HepG2 (cell line): ENCODE measurements around the gene PLS1. TPM values are rescaled to one million over a fixed set of nuclear protein-coding genes. Genes with fewer than 3 reads are reported as not detected.

Source experiments
- BHLHE40 ChIP-seq: IDR thresholded peaks from 2 replicates; pipeline ENCODE4 v1.6.1; 2011; ENCODE audit warnings: low read length, improper control_type of control experiment
- CEBPB ChIP-seq: IDR thresholded peaks from 2 replicates; pipeline ENCODE4 v1.6.1; 2011; ENCODE audit warnings: low read depth, low read length, improper control_type of control experiment, borderline replicate concordance
- CENPX ChIP-seq: sonication (generic); formaldehyde crosslinking; IDR thresholded peaks from 2 replicates; pipeline ENCODE4 v1.9.0; 2021; ENCODE audit warnings: mild to moderate bottlenecking, missing genetic modification reagents, moderate library complexity
- CHD2 ChIP-seq: IDR thresholded peaks from 2 replicates; pipeline ENCODE4 v1.6.1; 2011; ENCODE audit warnings: low read depth, low read length, improper control_type of control experiment
- CHD4 ChIP-seq: fragments of 200-600 bp; sonication (generic); IDR thresholded peaks from 2 replicates; pipeline ENCODE4 v1.7.0; 2017; ENCODE audit warnings: mild to moderate bottlenecking, low read length, borderline replicate concordance
- GTF2F1 ChIP-seq: fragments of 150-350 bp; IDR thresholded peaks from 2 replicates; pipeline ENCODE4 v1.6.1; 2014; ENCODE audit warnings: low read length
- MATR3 ChIP-seq: sonication (generic); formaldehyde crosslinking; IDR thresholded peaks from 2 replicates; pipeline ENCODE4 v1.4.0; 2020; ENCODE audit warnings: missing genetic modification reagents
- PRPF4 ChIP-seq: fragments of 200-400 bp; formaldehyde crosslinking; IDR thresholded peaks from 2 replicates; pipeline ENCODE4 v1.6.1; 2016; ENCODE audit warnings: low read length, low read depth; ENCODE audit not compliant: poor library complexity, severe bottlenecking
- SATB2 ChIP-seq: sonication (generic); formaldehyde crosslinking; IDR thresholded peaks from 2 replicates; pipeline ENCODE4 v1.5.0; 2020; ENCODE audit warnings: missing genetic modification reagents
- SP4 ChIP-seq: sonication (generic); formaldehyde crosslinking; IDR thresholded peaks from 2 replicates; pipeline ENCODE4 v1.8.1; 2023; ENCODE audit warnings: mild to moderate bottlenecking, missing genetic modification reagents
- TBP ChIP-seq: sonication (generic); formaldehyde crosslinking; IDR thresholded peaks from 2 replicates; pipeline ENCODE4 v1.5.0; 2020; ENCODE audit warnings: missing genetic modification reagents
- TMF1 ChIP-seq: sonication (generic); formaldehyde crosslinking; IDR thresholded peaks from 2 replicates; pipeline ENCODE4 v1.8.1; 2022; ENCODE audit warnings: low read depth, missing genetic modification reagents
- ZNF552 ChIP-seq: sonication (generic); formaldehyde crosslinking; IDR thresholded peaks from 2 replicates; pipeline ENCODE4 v1.9.0; 2022; ENCODE audit warnings: missing genetic modification reagents, mild to moderate bottlenecking, borderline replicate concordance
- polyA plus RNA-seq, 8 experiments: library from polyadenylated mRNA; depleted of rRNA in 3 of 8; stranded (reverse) in 7 of 8; unstranded in 1 of 8; fragments of >200 nt; fragmentation: Illumina TruSeq in 4 of 8; extraction: Trizol in 4 of 8; gene quantifications; 2 replicates each; pipeline versions ENCODE4 v1.2.1 to v1.2.3, GENCODE V29; 2011 to 2016; ENCODE audit warnings: low read depth in 4 of 8, missing spikeins in 1 of 8, mixed read lengths in 1 of 8; ENCODE audit not compliant: insufficient read depth in 1 of 8
- total RNA-seq, 5 experiments: library from RNA; depleted of rRNA; stranded (reverse); fragments of >200 nt; fragmentation: Illumina TruSeq; extraction: Trizol; gene quantifications; 2 replicates each; pipeline ENCODE4 v1.2.3, GENCODE V29; 2016; ENCODE audit warnings: low read depth in 1 of 5
- TF ChIP-seq, protein P1 (sequence below): IDR thresholded peaks from 2 replicates; pipeline ENCODE4 v1.6.1; 2016; ENCODE audit warnings: low read depth, missing genetic modification reagents, missing compliant biosample characterization
- TF ChIP-seq, protein P2 (sequence below): conservative IDR thresholded peaks from 2 replicates; pipeline ENCODE4 v1.6.1; 2018; ENCODE audit warnings: missing genetic modification reagents
- TF ChIP-seq, protein P3 (sequence below): IDR thresholded peaks from 2 replicates; pipeline ENCODE4 v1.6.1; 2016; ENCODE audit warnings: missing compliant biosample characterization, missing genetic modification reagents, borderline replicate concordance
- TF ChIP-seq, protein P4 (sequence below): sonication (generic); formaldehyde crosslinking; IDR thresholded peaks from 2 replicates; pipeline ENCODE4 v1.4.0; 2020; ENCODE audit warnings: missing genetic modification reagents
- TF ChIP-seq, protein P5 (sequence below): sonication (generic); formaldehyde crosslinking; IDR thresholded peaks from 2 replicates; pipeline ENCODE4 v1.4.0; 2020; ENCODE audit warnings: missing genetic modification reagents

PLS1 gene
- total and polyA plus RNA-seq, 2 of the 13 experiments (the other 11 are each of a cell fraction or from before 2014, with no cell fraction given): 11.2 to 21.1 TPM

DNA sequence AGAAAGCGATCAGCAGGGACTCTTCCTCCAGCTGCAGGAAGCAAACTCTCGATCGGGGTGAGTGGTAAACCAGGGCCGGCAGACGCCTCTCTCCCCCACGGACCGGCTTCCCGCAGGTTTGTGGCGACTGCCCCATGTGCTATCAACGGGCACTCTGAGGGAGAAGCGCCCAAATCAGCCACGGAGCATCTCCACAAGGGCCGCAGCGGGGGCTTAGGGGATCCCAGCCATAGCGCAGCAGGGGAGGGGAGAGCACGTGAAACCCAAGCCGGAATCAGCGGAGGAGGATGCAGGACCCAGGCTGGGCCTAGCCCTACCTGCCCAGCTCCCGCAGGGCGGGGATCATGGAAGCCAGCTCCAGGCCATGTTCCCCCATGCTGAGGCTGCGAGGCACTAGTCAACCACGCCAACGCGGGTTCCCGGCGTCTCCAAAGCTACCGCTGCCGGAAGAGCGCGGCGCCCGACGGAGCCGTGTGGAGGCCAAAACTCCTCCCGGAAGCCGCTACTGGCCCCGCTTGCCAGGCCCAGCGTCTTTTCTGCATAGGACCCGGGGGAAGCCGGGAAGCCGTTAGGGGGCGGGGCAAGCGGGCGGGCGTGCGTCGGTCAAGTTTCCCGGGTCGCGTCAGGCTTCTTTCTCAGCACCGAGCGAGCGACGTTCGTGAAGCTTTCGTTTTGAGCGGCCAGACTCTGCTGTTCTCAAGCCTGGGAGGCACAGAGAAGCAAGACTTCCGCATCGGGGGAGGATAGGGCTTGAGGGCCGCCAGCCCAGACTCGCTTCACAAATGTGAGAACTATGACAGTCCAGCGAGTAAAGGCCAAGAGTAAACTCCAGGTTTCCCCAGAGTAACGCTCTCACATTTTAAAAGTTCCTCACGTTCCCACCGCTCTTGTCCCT lies 17.6 kb upstream of the PLS1 start, which contains the start of gene ATR (continued):
- TF ChIP-seq CENPX: no peak
- no peak for TF ChIP-seq TBP (CRISPR knock-in tag)
- TF ChIP-seq MATR3: no peak
- TF ChIP-seq SATB2 (CRISPR knock-in tag): peak; percentile 27
- TF ChIP-seq, protein P1, sequence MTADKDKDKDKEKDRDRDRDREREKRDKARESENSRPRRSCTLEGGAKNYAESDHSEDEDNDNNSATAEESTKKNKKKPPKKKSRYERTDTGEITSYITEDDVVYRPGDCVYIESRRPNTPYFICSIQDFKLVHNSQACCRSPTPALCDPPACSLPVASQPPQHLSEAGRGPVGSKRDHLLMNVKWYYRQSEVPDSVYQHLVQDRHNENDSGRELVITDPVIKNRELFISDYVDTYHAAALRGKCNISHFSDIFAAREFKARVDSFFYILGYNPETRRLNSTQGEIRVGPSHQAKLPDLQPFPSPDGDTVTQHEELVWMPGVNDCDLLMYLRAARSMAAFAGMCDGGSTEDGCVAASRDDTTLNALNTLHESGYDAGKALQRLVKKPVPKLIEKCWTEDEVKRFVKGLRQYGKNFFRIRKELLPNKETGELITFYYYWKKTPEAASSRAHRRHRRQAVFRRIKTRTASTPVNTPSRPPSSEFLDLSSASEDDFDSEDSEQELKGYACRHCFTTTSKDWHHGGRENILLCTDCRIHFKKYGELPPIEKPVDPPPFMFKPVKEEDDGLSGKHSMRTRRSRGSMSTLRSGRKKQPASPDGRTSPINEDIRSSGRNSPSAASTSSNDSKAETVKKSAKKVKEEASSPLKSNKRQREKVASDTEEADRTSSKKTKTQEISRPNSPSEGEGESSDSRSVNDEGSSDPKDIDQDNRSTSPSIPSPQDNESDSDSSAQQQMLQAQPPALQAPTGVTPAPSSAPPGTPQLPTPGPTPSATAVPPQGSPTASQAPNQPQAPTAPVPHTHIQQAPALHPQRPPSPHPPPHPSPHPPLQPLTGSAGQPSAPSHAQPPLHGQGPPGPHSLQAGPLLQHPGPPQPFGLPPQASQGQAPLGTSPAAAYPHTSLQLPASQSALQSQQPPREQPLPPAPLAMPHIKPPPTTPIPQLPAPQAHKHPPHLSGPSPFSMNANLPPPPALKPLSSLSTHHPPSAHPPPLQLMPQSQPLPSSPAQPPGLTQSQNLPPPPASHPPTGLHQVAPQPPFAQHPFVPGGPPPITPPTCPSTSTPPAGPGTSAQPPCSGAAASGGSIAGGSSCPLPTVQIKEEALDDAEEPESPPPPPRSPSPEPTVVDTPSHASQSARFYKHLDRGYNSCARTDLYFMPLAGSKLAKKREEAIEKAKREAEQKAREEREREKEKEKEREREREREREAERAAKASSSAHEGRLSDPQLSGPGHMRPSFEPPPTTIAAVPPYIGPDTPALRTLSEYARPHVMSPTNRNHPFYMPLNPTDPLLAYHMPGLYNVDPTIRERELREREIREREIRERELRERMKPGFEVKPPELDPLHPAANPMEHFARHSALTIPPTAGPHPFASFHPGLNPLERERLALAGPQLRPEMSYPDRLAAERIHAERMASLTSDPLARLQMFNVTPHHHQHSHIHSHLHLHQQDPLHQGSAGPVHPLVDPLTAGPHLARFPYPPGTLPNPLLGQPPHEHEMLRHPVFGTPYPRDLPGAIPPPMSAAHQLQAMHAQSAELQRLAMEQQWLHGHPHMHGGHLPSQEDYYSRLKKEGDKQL (CRISPR knock-in tag): peak; percentile 70
- TF ChIP-seq, protein P2, sequence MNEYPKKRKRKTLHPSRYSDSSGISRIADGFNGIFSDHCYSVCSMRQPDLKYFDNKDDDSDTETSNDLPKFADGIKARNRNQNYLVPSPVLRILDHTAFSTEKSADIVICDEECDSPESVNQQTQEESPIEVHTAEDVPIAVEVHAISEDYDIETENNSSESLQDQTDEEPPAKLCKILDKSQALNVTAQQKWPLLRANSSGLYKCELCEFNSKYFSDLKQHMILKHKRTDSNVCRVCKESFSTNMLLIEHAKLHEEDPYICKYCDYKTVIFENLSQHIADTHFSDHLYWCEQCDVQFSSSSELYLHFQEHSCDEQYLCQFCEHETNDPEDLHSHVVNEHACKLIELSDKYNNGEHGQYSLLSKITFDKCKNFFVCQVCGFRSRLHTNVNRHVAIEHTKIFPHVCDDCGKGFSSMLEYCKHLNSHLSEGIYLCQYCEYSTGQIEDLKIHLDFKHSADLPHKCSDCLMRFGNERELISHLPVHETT (CRISPR knock-in tag): peak; percentile 95
- no peak for TF ChIP-seq CEBPB
- peak; percentile 98 for TF ChIP-seq SP4 (CRISPR knock-in tag)
- TF ChIP-seq GTF2F1: no peak
- TF ChIP-seq ZNF552: peak; percentile 66; the same call in 1 of the 2 replicates
- TF ChIP-seq BHLHE40: peak; percentile 44
- no peak for TF ChIP-seq CHD2
- no peak for TF ChIP-seq CHD4
- TF ChIP-seq, protein P3, sequence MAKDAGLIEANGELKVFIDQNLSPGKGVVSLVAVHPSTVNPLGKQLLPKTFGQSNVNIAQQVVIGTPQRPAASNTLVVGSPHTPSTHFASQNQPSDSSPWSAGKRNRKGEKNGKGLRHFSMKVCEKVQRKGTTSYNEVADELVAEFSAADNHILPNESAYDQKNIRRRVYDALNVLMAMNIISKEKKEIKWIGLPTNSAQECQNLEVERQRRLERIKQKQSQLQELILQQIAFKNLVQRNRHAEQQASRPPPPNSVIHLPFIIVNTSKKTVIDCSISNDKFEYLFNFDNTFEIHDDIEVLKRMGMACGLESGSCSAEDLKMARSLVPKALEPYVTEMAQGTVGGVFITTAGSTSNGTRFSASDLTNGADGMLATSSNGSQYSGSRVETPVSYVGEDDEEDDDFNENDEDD (CRISPR knock-in tag): peak; percentile 86
- TF ChIP-seq, protein P4, sequence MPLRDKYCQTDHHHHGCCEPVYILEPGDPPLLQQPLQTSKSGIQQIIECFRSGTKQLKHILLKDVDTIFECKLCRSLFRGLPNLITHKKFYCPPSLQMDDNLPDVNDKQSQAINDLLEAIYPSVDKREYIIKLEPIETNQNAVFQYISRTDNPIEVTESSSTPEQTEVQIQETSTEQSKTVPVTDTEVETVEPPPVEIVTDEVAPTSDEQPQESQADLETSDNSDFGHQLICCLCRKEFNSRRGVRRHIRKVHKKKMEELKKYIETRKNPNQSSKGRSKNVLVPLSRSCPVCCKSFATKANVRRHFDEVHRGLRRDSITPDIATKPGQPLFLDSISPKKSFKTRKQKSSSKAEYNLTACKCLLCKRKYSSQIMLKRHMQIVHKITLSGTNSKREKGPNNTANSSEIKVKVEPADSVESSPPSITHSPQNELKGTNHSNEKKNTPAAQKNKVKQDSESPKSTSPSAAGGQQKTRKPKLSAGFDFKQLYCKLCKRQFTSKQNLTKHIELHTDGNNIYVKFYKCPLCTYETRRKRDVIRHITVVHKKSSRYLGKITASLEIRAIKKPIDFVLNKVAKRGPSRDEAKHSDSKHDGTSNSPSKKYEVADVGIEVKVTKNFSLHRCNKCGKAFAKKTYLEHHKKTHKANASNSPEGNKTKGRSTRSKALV (CRISPR knock-in tag): peak; percentile 80
- TF ChIP-seq PRPF4: no peak
- peak; percentile 95 for TF ChIP-seq TMF1 (CRISPR knock-in tag)
- TF ChIP-seq, protein P5, sequence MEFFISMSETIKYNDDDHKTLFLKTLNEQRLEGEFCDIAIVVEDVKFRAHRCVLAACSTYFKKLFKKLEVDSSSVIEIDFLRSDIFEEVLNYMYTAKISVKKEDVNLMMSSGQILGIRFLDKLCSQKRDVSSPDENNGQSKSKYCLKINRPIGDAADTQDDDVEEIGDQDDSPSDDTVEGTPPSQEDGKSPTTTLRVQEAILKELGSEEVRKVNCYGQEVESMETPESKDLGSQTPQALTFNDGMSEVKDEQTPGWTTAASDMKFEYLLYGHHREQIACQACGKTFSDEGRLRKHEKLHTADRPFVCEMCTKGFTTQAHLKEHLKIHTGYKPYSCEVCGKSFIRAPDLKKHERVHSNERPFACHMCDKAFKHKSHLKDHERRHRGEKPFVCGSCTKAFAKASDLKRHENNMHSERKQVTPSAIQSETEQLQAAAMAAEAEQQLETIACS (CRISPR knock-in tag): peak; percentile 58; the same call in 1 of the 2 replicates
